HepG2 (cell line): ENCODE measurements around the gene FAT1. TPM values are rescaled to one million over a fixed set of nuclear protein-coding genes. Genes with fewer than 3 reads are reported as not detected.

Experiments used
- AKAP8 ChIP-seq: sonication (generic); formaldehyde crosslinking; IDR thresholded peaks from 2 replicates; pipeline ENCODE4 v1.5.1; 2020; ENCODE audit warnings: mild to moderate bottlenecking, missing genetic modification reagents
- CBX5 ChIP-seq: sonication (generic); formaldehyde crosslinking; IDR thresholded peaks from 2 replicates; pipeline ENCODE4 v1.4.0; 2020; ENCODE audit warnings: missing genetic modification reagents, borderline replicate concordance
- E2F2 ChIP-seq: sonication (generic); formaldehyde crosslinking; IDR thresholded peaks from 2 replicates; pipeline ENCODE4 v1.4.0; 2020; ENCODE audit warnings: missing genetic modification reagents, borderline replicate concordance
- ETV5 ChIP-seq: IDR thresholded peaks from 2 replicates; pipeline ENCODE4 v1.6.1; 2018; ENCODE audit warnings: missing biosample characterization, missing genetic modification reagents, inconsistent platforms, borderline replicate concordance
- FOSL1 ChIP-seq: sonication (generic); formaldehyde crosslinking; IDR thresholded peaks from 2 replicates; pipeline ENCODE4 v1.9.0; 2021; ENCODE audit warnings: missing genetic modification reagents, borderline replicate concordance
- FOXK1 ChIP-seq: sonication (generic); formaldehyde crosslinking; IDR thresholded peaks from 2 replicates; pipeline ENCODE4 v1.4.0; 2020; ENCODE audit warnings: low read depth, missing genetic modification reagents, borderline replicate concordance
- GMEB1 ChIP-seq: sonication (generic); formaldehyde crosslinking; IDR thresholded peaks from 2 replicates; pipeline ENCODE4 v1.5.1; 2020; ENCODE audit warnings: missing genetic modification reagents, mild to moderate bottlenecking, borderline replicate concordance
- HOXA5 ChIP-seq: sonication (generic); formaldehyde crosslinking; IDR thresholded peaks from 2 replicates; pipeline ENCODE4 v1.4.0; 2020; ENCODE audit warnings: missing genetic modification reagents
- IKZF1 ChIP-seq: fragments of 450-650 bp; IDR thresholded peaks from 2 replicates; pipeline ENCODE4 v1.7.1; 2016
- PHF20 ChIP-seq: sonication (generic); formaldehyde crosslinking; IDR thresholded peaks from 2 replicates; pipeline ENCODE4 v1.5.0; 2020; ENCODE audit warnings: mild to moderate bottlenecking, missing genetic modification reagents
- RARG ChIP-seq: sonication (generic); formaldehyde crosslinking; IDR thresholded peaks from 2 replicates; pipeline ENCODE4 v1.4.0; 2020; ENCODE audit warnings: low read depth, mild to moderate bottlenecking, missing genetic modification reagents
- RXRB ChIP-seq: IDR thresholded peaks from 2 replicates; pipeline ENCODE4 v1.6.1; 2016; ENCODE audit warnings: borderline replicate concordance, missing genetic modification reagents, missing compliant biosample characterization
- TAF15 ChIP-seq: fragments of 200-400 bp; formaldehyde crosslinking; IDR thresholded peaks from one replicate; pipeline ENCODE4 v1.6.1; 2018; ENCODE audit warnings: mild to moderate bottlenecking, low read depth, low read length; ENCODE audit not compliant: poor library complexity, severe bottlenecking
- TFE3 ChIP-seq: IDR thresholded peaks from 2 replicates; pipeline ENCODE4 v1.6.1; 2016
- ZBTB1 ChIP-seq: sonication (generic); formaldehyde crosslinking; IDR thresholded peaks from 2 replicates; pipeline ENCODE4 v1.4.0; 2020; ENCODE audit warnings: missing genetic modification reagents, borderline replicate concordance
- ZFP37 ChIP-seq: sonication (generic); formaldehyde crosslinking; IDR thresholded peaks from 2 replicates; pipeline ENCODE4 v1.4.0; 2020; ENCODE audit warnings: missing genetic modification reagents, borderline replicate concordance
- ZKSCAN1 ChIP-seq: fragments of 150-350 bp; IDR thresholded peaks from 2 replicates; pipeline ENCODE4 v1.6.1; 2014; ENCODE audit warnings: low read length
- ZMYM4 ChIP-seq: sonication (generic); formaldehyde crosslinking; IDR thresholded peaks from 2 replicates; pipeline ENCODE4 v1.8.1; 2023; ENCODE audit warnings: mild to moderate bottlenecking, missing genetic modification reagents
- ZNF275 ChIP-seq: sonication (generic); formaldehyde crosslinking; IDR thresholded peaks from 2 replicates; pipeline ENCODE4 v1.8.0; 2022; ENCODE audit warnings: missing genetic modification reagents, mild to moderate bottlenecking, inconsistent platforms, borderline replicate concordance
- ZNF451 ChIP-seq: sonication (generic); formaldehyde crosslinking; IDR thresholded peaks from 2 replicates; pipeline ENCODE4 v1.5.0; 2020; ENCODE audit warnings: mild to moderate bottlenecking, missing genetic modification reagents
- ZNF616 ChIP-seq: sonication (generic); formaldehyde crosslinking; IDR thresholded peaks from 2 replicates; pipeline ENCODE4 v1.5.0; 2020; ENCODE audit warnings: low read depth, mild to moderate bottlenecking, missing genetic modification reagents
- ZNF709 ChIP-seq: sonication (generic); formaldehyde crosslinking; IDR thresholded peaks from 2 replicates; pipeline ENCODE4 v1.5.0; 2020; ENCODE audit warnings: mild to moderate bottlenecking, missing genetic modification reagents
- ZNF776 ChIP-seq: sonication (generic); formaldehyde crosslinking; IDR thresholded peaks from 2 replicates; pipeline ENCODE4 v1.4.0; 2020; ENCODE audit warnings: mild to moderate bottlenecking, missing genetic modification reagents
- polyA plus RNA-seq, 8 experiments: library from polyadenylated mRNA; depleted of rRNA in 3 of 8; stranded (reverse) in 7 of 8; unstranded in 1 of 8; fragments of >200 nt; fragmentation: Illumina TruSeq in 4 of 8; extraction: Trizol in 4 of 8; gene quantifications; 2 replicates each; pipeline versions ENCODE4 v1.2.1 to v1.2.3, GENCODE V29; 2011 to 2016; ENCODE audit warnings: low read depth in 4 of 8, missing spikeins in 1 of 8, mixed read lengths in 1 of 8; ENCODE audit not compliant: insufficient read depth in 1 of 8
- total RNA-seq, 5 experiments: library from RNA; depleted of rRNA; stranded (reverse); fragments of >200 nt; fragmentation: Illumina TruSeq; extraction: Trizol; gene quantifications; 2 replicates each; pipeline ENCODE4 v1.2.3, GENCODE V29; 2016; ENCODE audit warnings: low read depth in 1 of 5
- TF ChIP-seq, protein P1 (sequence below): sonication (generic); formaldehyde crosslinking; IDR thresholded peaks from 2 replicates; pipeline ENCODE4 v1.5.1; 2020; ENCODE audit warnings: missing genetic modification reagents, mild to moderate bottlenecking, borderline replicate concordance

The FAT1 gene
- total and polyA plus RNA-seq, 2 of the 13 experiments (the other 11 are each of a cell fraction or from before 2014, with no cell fraction given): 185 to 216 TPM

DNA sequence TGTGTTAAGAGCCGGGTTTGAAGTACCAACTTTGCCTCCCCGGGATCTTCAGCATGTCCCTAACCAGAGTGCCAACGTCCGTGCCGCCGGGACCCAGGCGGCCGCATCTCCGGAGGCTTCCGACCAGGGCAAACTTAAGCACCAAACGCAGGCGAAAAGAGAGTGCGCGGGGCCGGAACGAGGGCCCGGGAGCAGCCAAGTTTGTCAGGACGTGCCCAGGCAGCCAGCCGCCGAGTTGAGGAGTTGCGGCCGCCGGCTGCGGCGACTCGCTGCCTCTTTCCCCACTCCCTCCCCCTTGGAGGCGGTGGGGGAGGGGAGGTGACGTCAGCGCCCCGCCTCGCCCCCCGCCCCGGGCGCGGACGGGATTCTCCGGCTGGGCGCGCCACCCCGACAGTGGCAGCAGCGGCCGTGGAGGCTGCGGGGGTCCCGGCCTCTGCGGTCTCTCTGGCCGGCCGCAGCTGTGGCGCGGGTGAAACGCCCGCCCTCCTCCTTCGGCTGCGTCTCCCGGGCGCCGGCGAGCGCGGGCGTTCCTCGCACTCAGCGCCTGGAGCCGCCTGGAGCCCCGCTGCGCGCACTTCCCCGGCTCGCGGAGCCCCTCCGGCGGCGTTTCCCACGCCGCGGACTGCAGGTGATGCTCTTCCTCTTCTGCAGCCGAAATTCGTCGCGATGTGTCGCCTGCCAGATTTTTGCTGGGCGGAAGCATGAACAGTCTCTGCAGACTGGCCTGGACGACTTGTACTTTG is 2.9 kb upstream of the FAT1 start (continued):
- TF ChIP-seq HOXA5 (CRISPR knock-in tag) (0 out of 2 replicates have a peak, but pooled peaks have one; percentile 55), IKZF1 (no peak), CBX5 (CRISPR knock-in tag) (no peak), RXRB (peak; percentile 72), GMEB1 (no peak), TAF15 (peak; percentile 70), TFE3 (CRISPR knock-in tag) (peak; percentile 31), ZBTB1 (CRISPR knock-in tag) (no peak), FOXK1 (peak; percentile 63; the same call in 1 of the 2 replicates), E2F2 (CRISPR knock-in tag) (no peak), ZFP37 (CRISPR knock-in tag) (peak; percentile 65; the same call in 1 of the 2 replicates), ZNF275 (CRISPR knock-in tag) (no peak), ZNF616 (CRISPR knock-in tag) (0 out of 2 replicates have a peak, but pooled peaks have one; percentile 92), PHF20 (CRISPR knock-in tag) (no peak), ZMYM4 (CRISPR knock-in tag) (peak; percentile 87), ETV5 (CRISPR knock-in tag) (peak; percentile 46; the same call in 1 of the 2 replicates), ZNF776 (CRISPR knock-in tag) (no peak), FOSL1 (CRISPR knock-in tag) (no peak), ZKSCAN1 (no peak), RARG (CRISPR knock-in tag) (no peak), AKAP8 (peak; percentile 90), ZNF451 (CRISPR knock-in tag) (peak; percentile 93), ZNF709 (CRISPR knock-in tag) (peak; percentile 36; the same call in 1 of the 2 replicates)
- TF ChIP-seq, protein P1, sequence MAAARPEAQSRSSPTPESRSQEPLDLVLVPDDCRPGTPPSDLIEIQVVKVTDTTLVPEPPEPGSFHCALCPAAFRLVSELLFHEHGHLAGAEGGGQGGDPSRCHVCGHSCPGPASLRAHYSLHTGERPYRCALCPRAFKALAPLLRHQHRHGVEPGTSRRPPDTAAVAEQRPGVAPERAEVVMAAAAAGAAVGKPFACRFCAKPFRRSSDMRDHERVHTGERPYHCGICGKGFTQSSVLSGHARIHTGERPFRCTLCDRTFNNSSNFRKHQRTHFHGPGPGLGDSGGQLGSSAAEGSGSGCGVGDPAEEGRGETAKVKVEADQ (CRISPR knock-in tag): 0 out of 2 replicates have a peak, but pooled peaks have one; percentile 22
